C4-2B (cell line): Measurements from ENCODE around the gene HSD17B8.
A peak's percentile ranks its signal among the peaks of the same experiment; 100 is the strongest.

Source experiments
- H3K27ac ChIP-seq: fragments of 450-650 bp; 2 replicates; pipeline ENCODE4 v1.5.1; 2017
- CTCF ChIP-seq: fragments of 450-650 bp; conservative IDR thresholded peaks from 2 replicates; pipeline ENCODE4 v1.5.1; 2017; ENCODE audit warnings: mild to moderate bottlenecking
- ZFX ChIP-seq: fragments of 450-650 bp; IDR thresholded peaks from 2 replicates; pipeline ENCODE4 v1.6.1; 2017

HSD17B8 gene

GRCh38 chr6:33250731-33251130 lies 46.3 kb downstream of the HSD17B8 start:
- no peak for TF ChIP-seq CTCF
- TF ChIP-seq ZFX: no peak

GRCh38 chr6:33251395-33252012 lies 47.0 kb downstream of the HSD17B8 start:
- TF ChIP-seq CTCF (no peak), ZFX (no peak)
- H3K27ac ChIP-seq: no peak overlapping the region

More at GRCh38 chr6:33250731-33251130, 46.3 kb downstream of the HSD17B8 start:
- peak overlapping the region; percentile 95 for H3K27ac ChIP-seq

DNA sequence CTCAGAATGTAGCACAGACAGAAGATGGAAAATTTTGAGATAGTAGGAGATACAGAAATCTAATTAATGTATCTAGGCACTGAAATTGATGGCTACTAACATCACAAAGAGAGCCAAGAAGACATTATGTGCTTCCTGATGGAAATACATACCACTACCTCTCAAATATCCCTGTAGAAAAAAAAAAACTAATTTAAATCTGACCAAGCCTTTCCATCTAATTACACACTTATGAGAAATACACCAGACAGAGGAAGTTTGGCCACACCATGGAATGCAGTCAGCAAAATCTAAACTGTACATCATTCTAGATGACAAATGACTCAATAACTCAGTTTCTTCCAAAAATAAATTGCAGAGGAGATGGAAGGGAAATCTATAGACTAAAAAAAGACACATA lies 48.3 kb downstream of the HSD17B8 start:
- no peak overlapping the region for H3K27ac ChIP-seq
- TF ChIP-seq CTCF: no peak
- TF ChIP-seq ZFX: no peak

DNA sequence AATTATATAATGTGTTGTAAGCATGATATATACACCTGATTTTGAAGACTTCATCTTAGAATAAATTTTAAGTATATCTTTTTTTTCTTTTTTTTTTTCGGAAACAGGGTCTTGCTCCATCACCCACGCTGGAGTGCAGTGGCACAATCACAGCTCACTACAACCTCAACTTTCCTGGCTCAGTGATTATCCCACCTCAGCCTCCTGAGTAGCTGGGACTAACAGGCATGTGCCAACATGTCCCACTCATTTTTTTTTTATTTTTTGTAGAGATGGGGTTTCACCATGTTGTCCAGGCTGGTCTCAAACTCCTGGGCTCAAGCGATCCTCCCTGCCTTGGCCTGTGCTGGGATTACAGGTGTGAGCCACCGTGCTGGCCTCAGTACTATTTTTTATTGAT lies 50.1 kb downstream of the HSD17B8 start:
- H3K27ac ChIP-seq: no peak overlapping the region
- TF ChIP-seq CTCF (no peak), ZFX (no peak)
